WTC11 (cell line): Measurements from ENCODE around the gene CCDC183. TPM values are rescaled to one million over a fixed set of nuclear protein-coding genes. Genes with fewer than 3 reads are reported as not detected.

ENCODE experiments used
- ATAC-seq: fragments of 200-7000 bp; cut with Tn5 transposase; 2 replicates; pipeline ENCODE4 v1.10.0; 2021; ENCODE audit warnings: mild to moderate bottlenecking, moderate library complexity
- CTCF ChIA-PET: fragments of 300-600 bp; sonication (Branson Sonifier 250); formaldehyde crosslinking; loops from one replicate; lab custom pipeline; 2021; ENCODE audit warnings: antibody characterized with exemption; lab: Charles Lee
- POLR2A ChIA-PET: fragments of 350-600 bp; sonication (Branson Sonifier 250); formaldehyde crosslinking; loops from one replicate; lab custom pipeline; 2021; ENCODE audit warnings: antibody characterized with exemption; lab: Charles Lee
- DNase-seq: peaks from one replicate; pipeline ENCODE4 v3.0.0; 2021; ENCODE audit warnings: low spot score
- H3K27ac Mint-ChIP-seq: 2 replicates; pipeline ENCODE4 v1.8.0; 2021; ENCODE audit warnings: mixed read lengths
- H3K27me3 Mint-ChIP-seq: 2 replicates; pipeline ENCODE4 v1.8.0; 2021; ENCODE audit warnings: low read depth, mild to moderate bottlenecking, moderate library complexity, mixed read lengths
- H3K36me3 Mint-ChIP-seq: 2 replicates; pipeline ENCODE4 v1.8.0; 2021; ENCODE audit warnings: mixed read lengths
- H3K4me1 Mint-ChIP-seq: 2 replicates; pipeline ENCODE4 v1.8.0; 2022; ENCODE audit warnings: mixed read lengths
- H3K4me3 Mint-ChIP-seq: 2 replicates; pipeline ENCODE4 v1.8.0; 2021; ENCODE audit warnings: mild to moderate bottlenecking, moderate library complexity, mixed read lengths
- H3K9me3 Mint-ChIP-seq: 2 replicates; pipeline ENCODE4 v1.8.0; 2021; ENCODE audit warnings: mixed read lengths
- ATF3 ChIP-seq: sonication (generic); formaldehyde crosslinking; conservative IDR thresholded peaks from 2 replicates; pipeline ENCODE4 v1.8.1; 2022; ENCODE audit warnings: mild to moderate bottlenecking, missing genetic modification reagents
- CREB1 ChIP-seq: sonication (generic); formaldehyde crosslinking; IDR thresholded peaks from 2 replicates; pipeline ENCODE4 v1.8.0; 2023; ENCODE audit warnings: mild to moderate bottlenecking, missing genetic modification reagents
- FOXJ3 ChIP-seq: sonication (generic); formaldehyde crosslinking; IDR thresholded peaks from 2 replicates; pipeline ENCODE4 v1.9.0; 2021; ENCODE audit warnings: missing genetic modification reagents, mild to moderate bottlenecking, borderline replicate concordance
- FOXP1 ChIP-seq: sonication (generic); formaldehyde crosslinking; IDR thresholded peaks from 2 replicates; pipeline ENCODE4 v1.8.0; 2022; ENCODE audit warnings: missing genetic modification reagents, mild to moderate bottlenecking, moderate library complexity, borderline replicate concordance
- GABPB1 ChIP-seq: sonication (generic); formaldehyde crosslinking; IDR thresholded peaks from 2 replicates; pipeline ENCODE4 v1.8.1; 2023; ENCODE audit warnings: mild to moderate bottlenecking, missing genetic modification reagents
- GTF2I ChIP-seq: fragments of 250-450 bp; sonication (Bioruptor Pico); conservative IDR thresholded peaks from 2 replicates; pipeline ENCODE4 v1.4.0; 2021; ENCODE audit warnings: mild to moderate bottlenecking
- KAT7 ChIP-seq: sonication (generic); formaldehyde crosslinking; IDR thresholded peaks from 2 replicates; pipeline ENCODE4 v1.8.1; 2023; ENCODE audit warnings: missing genetic modification reagents, mild to moderate bottlenecking, borderline replicate concordance
- NFATC4 ChIP-seq: fragments of 250-450 bp; sonication (Bioruptor Pico); IDR thresholded peaks from 2 replicates; pipeline ENCODE4 v1.9.0; 2021; ENCODE audit warnings: mild to moderate bottlenecking
- NFE2L1 ChIP-seq: sonication (generic); formaldehyde crosslinking; IDR thresholded peaks from 2 replicates; pipeline ENCODE4 v1.8.1; 2023; ENCODE audit warnings: missing genetic modification reagents
- NR1H2 ChIP-seq: sonication (generic); formaldehyde crosslinking; IDR thresholded peaks from 2 replicates; pipeline ENCODE4 v1.9.0; 2021; ENCODE audit warnings: mild to moderate bottlenecking, moderate library complexity, missing genetic modification reagents
- SMAD3 ChIP-seq: sonication (generic); formaldehyde crosslinking; IDR thresholded peaks from 2 replicates; pipeline ENCODE4 v1.8.0; 2022; ENCODE audit warnings: missing genetic modification reagents, mild to moderate bottlenecking, borderline replicate concordance
- SP1 ChIP-seq: sonication (generic); formaldehyde crosslinking; conservative IDR thresholded peaks from 2 replicates; pipeline ENCODE4 v1.8.1; 2022; ENCODE audit warnings: missing genetic modification reagents
- ZNF121 ChIP-seq: sonication (generic); formaldehyde crosslinking; IDR thresholded peaks from 2 replicates; pipeline ENCODE4 v1.8.0; 2023; ENCODE audit warnings: missing genetic modification reagents
- ZNF219 ChIP-seq: sonication (generic); formaldehyde crosslinking; IDR thresholded peaks from 2 replicates; pipeline ENCODE4 v1.8.0; 2023; ENCODE audit warnings: missing genetic modification reagents, mild to moderate bottlenecking, borderline replicate concordance
- ZNF281 ChIP-seq: sonication (generic); formaldehyde crosslinking; IDR thresholded peaks from 2 replicates; pipeline ENCODE4 v1.8.0; 2023; ENCODE audit warnings: mild to moderate bottlenecking, missing genetic modification reagents
- total RNA-seq: library from RNA; stranded (reverse); gene quantifications from 3 replicates; pipeline ENCODE4 v1.2.3, GENCODE V29; 2021
- TF ChIP-seq, protein P1 (sequence below): sonication (generic); formaldehyde crosslinking; IDR thresholded peaks from 2 replicates; pipeline ENCODE4 v1.8.1; 2023; ENCODE audit warnings: mild to moderate bottlenecking, missing genetic modification reagents, moderate library complexity
- TF ChIP-seq, protein P2 (sequence below): sonication (generic); formaldehyde crosslinking; IDR thresholded peaks from 2 replicates; pipeline ENCODE4 v1.8.0; 2022; ENCODE audit warnings: missing genetic modification reagents
- TF ChIP-seq, protein P3 (sequence below): sonication (generic); formaldehyde crosslinking; IDR thresholded peaks from 2 replicates; pipeline ENCODE4 v1.8.0; 2023; ENCODE audit warnings: missing genetic modification reagents, mild to moderate bottlenecking, borderline replicate concordance

Gene CCDC183
- total RNA-seq, 1 experiment from 2014 or later: 2.1 TPM

DNA sequence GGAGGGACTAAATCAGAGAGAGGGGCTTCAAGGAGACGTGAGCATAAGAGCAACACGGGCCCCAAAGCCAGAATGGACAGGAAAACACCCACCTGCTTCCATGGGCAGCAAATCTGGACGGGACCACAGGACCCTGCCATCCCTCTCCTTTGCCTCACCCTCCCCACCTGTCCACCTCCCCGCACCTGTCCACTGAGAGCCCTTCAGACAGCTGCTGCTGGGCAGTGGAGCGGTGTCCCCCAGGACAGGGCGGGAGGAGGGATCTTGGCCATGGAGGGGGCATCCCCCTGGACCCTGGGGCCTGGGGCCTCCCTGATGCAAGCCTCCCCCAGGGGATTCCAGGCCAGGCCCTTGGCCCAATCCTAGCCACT, 2.6 kb downstream of the CCDC183 start (continued):
- no peak for TF ChIP-seq ZNF281 (CRISPR knock-in tag)
- TF ChIP-seq ATF3 (CRISPR knock-in tag): no peak
- TF ChIP-seq, all 79 proteins: peak for 0

- no peaks in the 10 kb centered on the region for H3K9me3 Mint-ChIP-seq
- POLR2A ChIA-PET: no interaction called here
- TF ChIP-seq GABPB1 (CRISPR knock-in tag): peak; percentile 18; the same call in 1 of the 2 replicates
- TF ChIP-seq NFE2L1 (CRISPR knock-in tag): no peak
- TF ChIP-seq, protein P1, sequence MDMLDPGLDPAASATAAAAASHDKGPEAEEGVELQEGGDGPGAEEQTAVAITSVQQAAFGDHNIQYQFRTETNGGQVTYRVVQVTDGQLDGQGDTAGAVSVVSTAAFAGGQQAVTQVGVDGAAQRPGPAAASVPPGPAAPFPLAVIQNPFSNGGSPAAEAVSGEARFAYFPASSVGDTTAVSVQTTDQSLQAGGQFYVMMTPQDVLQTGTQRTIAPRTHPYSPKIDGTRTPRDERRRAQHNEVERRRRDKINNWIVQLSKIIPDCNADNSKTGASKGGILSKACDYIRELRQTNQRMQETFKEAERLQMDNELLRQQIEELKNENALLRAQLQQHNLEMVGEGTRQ (CRISPR knock-in tag): no peak
- no peak for TF ChIP-seq NFATC4
- H3K27ac Mint-ChIP-seq: no peak overlapping the region
- CTCF ChIA-PET: interaction anchor here (0.6 to 3.6 kb wide), 17 partner anchors 8 to 659 kb away, joined by 3 to 28 read pairs (median 8); partner anchors contain the start of genes AJM1, RABL6 and TMEM141
- ATAC-seq (peak; percentile 4), DNase-seq (peak; percentile 39)
- H3K27me3 Mint-ChIP-seq: peaks cover 57% of the 10 kb centered on the region
- H3K36me3 Mint-ChIP-seq: no peaks in the 10 kb centered on the region
- H3K4me1 Mint-ChIP-seq: peaks cover 17% of the 10 kb centered on the region
- peak overlapping the region; percentile 90 for H3K4me3 Mint-ChIP-seq
Measured at GRCh38 chr9:136799079-136799853, 3.1 kb downstream of the CCDC183 start.

GRCh38 chr9:136799854-136800657, 3.9 kb downstream of the CCDC183 start:
- ChIA-PET POLR2A (interaction anchor here (0.6 to 1.7 kb wide), 6 partner anchors 20 to 267 kb away, joined by 3 to 14 read pairs (median 4); no protein-coding TSS in a partner anchor), CTCF (interaction anchor here (0.5 to 3.6 kb wide), 34 partner anchors 9 to 659 kb away, joined by 3 to 28 read pairs (median 6); partner anchors contain the start of genes ABCA2, AJM1, LCN8 and MAN1B1)
- Mint-ChIP-seq H3K4me3 (peak overlapping the region; percentile 90), H3K27ac (peak overlapping the region; percentile 97), H3K9me3 (no peaks in the 10 kb centered on the region), H3K36me3 (no peaks in the 10 kb centered on the region), H3K4me1 (peaks cover 17% of the 10 kb centered on the region), H3K27me3 (peaks cover 58% of the 10 kb centered on the region)
- ATAC-seq: peak; percentile 54
- peak; percentile 92 for DNase-seq
- TF ChIP-seq GTF2I: no peak
- peak; percentile 73; the same call in 1 of the 2 replicates for TF ChIP-seq SP1
- TF ChIP-seq, protein P2, sequence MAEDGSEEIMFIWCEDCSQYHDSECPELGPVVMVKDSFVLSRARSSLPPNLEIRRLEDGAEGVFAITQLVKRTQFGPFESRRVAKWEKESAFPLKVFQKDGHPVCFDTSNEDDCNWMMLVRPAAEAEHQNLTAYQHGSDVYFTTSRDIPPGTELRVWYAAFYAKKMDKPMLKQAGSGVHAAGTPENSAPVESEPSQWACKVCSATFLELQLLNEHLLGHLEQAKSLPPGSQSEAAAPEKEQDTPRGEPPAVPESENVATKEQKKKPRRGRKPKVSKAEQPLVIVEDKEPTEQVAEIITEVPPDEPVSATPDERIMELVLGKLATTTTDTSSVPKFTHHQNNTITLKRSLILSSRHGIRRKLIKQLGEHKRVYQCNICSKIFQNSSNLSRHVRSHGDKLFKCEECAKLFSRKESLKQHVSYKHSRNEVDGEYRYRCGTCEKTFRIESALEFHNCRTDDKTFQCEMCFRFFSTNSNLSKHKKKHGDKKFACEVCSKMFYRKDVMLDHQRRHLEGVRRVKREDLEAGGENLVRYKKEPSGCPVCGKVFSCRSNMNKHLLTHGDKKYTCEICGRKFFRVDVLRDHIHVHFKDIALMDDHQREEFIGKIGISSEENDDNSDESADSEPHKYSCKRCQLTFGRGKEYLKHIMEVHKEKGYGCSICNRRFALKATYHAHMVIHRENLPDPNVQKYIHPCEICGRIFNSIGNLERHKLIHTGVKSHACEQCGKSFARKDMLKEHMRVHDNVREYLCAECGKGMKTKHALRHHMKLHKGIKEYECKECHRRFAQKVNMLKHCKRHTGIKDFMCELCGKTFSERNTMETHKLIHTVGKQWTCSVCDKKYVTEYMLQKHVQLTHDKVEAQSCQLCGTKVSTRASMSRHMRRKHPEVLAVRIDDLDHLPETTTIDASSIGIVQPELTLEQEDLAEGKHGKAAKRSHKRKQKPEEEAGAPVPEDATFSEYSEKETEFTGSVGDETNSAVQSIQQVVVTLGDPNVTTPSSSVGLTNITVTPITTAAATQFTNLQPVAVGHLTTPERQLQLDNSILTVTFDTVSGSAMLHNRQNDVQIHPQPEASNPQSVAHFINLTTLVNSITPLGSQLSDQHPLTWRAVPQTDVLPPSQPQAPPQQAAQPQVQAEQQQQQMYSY (CRISPR knock-in tag): no peak
- no peak for TF ChIP-seq FOXJ3 (CRISPR knock-in tag)
- TF ChIP-seq FOXP1 (CRISPR knock-in tag): peak; percentile 38; the same call in 1 of the 2 replicates
- TF ChIP-seq NR1H2 (CRISPR knock-in tag): no peak
- TF ChIP-seq ZNF121 (CRISPR knock-in tag): no peak
- TF ChIP-seq SMAD3 (CRISPR knock-in tag): no peak
- no peak for TF ChIP-seq ZNF219 (CRISPR knock-in tag)
- TF ChIP-seq NFE2L1 (CRISPR knock-in tag): no peak
- TF ChIP-seq CREB1 (CRISPR knock-in tag): no peak
- TF ChIP-seq, protein P3, sequence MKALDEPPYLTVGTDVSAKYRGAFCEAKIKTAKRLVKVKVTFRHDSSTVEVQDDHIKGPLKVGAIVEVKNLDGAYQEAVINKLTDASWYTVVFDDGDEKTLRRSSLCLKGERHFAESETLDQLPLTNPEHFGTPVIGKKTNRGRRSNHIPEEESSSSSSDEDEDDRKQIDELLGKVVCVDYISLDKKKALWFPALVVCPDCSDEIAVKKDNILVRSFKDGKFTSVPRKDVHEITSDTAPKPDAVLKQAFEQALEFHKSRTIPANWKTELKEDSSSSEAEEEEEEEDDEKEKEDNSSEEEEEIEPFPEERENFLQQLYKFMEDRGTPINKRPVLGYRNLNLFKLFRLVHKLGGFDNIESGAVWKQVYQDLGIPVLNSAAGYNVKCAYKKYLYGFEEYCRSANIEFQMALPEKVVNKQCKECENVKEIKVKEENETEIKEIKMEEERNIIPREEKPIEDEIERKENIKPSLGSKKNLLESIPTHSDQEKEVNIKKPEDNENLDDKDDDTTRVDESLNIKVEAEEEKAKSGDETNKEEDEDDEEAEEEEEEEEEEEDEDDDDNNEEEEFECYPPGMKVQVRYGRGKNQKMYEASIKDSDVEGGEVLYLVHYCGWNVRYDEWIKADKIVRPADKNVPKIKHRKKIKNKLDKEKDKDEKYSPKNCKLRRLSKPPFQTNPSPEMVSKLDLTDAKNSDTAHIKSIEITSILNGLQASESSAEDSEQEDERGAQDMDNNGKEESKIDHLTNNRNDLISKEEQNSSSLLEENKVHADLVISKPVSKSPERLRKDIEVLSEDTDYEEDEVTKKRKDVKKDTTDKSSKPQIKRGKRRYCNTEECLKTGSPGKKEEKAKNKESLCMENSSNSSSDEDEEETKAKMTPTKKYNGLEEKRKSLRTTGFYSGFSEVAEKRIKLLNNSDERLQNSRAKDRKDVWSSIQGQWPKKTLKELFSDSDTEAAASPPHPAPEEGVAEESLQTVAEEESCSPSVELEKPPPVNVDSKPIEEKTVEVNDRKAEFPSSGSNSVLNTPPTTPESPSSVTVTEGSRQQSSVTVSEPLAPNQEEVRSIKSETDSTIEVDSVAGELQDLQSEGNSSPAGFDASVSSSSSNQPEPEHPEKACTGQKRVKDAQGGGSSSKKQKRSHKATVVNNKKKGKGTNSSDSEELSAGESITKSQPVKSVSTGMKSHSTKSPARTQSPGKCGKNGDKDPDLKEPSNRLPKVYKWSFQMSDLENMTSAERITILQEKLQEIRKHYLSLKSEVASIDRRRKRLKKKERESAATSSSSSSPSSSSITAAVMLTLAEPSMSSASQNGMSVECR (CRISPR knock-in tag): no peak; the same call in none of the 2 replicates
- TF ChIP-seq NFATC4: no peak
- no peak for TF ChIP-seq KAT7 (CRISPR knock-in tag)
